ENCODE results near the gene PLA2G4A.

GRCh38 chr1:186865253-186865652 is 36.5 kb downstream of the PLA2G4A start:
- TF ChIP-seq POLR2A (IDR thresholded peaks at IDR 0.05; ENCODE audit: low read depth, low read length) (no peak), GATA2 (IDR thresholded peaks at IDR 0.05; ENCODE audit: insufficient read depth, insufficient read length, low read depth, low read length) (no peak), CTCF (IDR thresholded peaks at IDR 0.05; ENCODE audit: extremely low read depth in 1 of 2, insufficient read depth in 1 of 2, low read depth in 1 of 2, low read length in 2 of 2) (no peak), POLR2AphosphoS5 (IDR thresholded peaks at IDR 0.05; ENCODE audit: insufficient read depth, low read depth, low read length) (no peak), EZH2 (IDR thresholded peaks at IDR 0.05; ENCODE audit: borderline replicate concordance, low read depth, low read length, severe bottlenecking) (no peak), FOS (IDR thresholded peaks at IDR 0.05; ENCODE audit: borderline replicate concordance, insufficient read depth, low read length) (no peak)
